ENCODE data around the gene CD47. TPM values are rescaled to one million over a fixed set of nuclear protein-coding genes. Genes with fewer than 3 reads are reported as not detected.

The CD47 gene
- total RNA-seq, 1 donor from 2014 or later = 78.4 TPM

DNA sequence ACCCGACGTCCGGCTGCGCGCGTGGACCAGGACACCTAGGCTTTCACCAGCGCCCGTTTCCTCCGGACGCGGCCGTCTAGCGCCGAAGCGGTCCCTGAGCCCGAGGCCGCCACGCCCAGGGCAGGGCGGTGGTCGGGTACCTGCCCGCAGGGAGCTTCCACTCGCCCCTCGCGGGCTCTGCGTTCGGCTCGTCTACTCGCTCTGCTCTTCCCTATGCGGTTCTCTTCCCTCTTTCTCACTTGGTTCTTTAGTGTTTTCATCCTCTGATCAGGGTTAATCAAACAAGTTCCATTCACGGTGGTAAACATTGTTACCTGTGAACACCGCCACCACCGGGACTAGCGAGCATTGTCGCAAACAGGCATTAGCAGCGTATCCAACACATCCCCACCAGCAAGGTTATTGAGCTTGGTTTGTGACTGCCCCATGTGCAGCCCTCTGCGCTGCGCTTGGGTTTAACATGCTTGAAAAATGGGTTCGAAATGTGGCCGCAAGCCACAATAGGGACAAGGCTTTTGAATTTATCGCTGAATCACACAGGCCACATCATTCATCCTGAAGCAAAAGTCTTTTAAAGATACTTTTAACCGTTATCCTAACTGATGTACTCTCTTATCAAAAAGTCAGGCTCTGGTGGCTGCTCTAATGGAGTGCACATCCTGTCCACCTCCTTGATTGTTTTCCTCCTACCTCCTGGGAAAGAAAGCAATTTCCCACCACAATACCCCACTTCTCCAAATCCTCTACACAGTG lies 843 bp upstream of the CD47 start:
- DNase-seq = no peak

DNA sequence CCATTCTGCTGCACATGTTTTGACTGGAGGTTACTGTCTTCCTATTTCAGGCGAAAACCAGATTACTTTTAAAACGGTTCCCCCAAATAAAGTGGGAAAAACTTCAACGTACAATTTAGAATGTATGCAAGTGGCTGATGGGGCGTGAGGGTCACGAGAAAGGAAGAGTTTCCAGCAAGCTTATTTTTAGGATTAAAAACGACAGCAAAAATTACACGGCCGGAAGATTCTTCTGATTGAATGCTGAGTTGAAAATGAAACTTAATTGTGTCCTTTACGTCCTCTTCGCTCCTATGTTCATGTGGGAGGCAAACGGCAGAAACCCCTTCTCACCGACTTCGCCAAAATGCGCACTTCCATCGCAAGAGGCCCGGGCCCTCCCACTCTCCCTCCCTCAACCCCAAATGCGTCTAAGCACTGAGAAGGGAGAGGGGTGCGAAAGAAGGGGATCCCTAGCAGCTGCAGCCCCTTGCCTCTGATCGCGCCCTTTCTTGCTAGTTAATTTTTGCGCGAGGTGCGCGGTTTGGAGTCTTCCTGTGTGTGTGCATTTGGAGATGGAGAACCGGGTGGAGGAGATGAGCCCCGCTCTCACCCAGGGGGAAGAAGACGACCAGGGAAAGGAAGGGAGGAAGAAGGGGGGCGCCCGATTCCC lies 656 bp downstream of the CD47 start:
- DNase-seq = no peak

DNA sequence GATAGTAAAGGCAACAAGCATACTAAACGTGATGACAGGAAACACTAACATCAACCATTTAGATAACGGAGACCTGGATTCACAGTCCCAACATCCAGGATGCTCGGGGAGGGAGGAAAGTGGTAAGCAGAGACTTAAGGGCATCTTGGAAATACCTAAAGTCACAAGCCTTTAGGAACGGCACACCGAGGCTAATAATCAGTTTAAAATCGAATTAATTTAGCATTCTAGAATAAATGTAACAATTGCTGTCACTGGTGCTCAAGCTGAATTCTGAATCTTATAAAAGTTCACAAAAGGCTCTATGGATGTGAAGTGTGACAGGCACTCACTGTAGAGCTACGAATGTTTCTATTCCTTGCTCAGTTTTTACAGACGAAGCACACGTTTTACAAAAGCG lies 1.3 kb downstream of the CD47 start:
- DNase-seq = no peak

DNA sequence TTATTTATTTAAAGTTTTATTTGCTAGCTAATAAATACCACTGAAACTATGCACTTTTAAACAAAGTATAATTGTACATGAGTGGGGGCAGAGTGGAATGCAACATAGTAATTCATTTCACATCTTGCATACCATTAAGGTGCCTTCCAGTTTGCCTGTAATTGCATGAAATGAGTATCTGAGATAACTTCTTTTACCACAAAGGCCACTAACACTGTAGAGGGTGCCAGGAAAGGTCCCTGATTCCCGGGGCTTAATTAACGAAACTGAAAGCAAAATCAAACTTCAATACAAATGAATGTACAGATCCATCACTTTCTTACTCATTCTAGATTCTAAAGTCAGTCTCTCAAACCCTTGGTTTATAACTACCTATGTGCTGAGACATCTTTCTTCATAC lies 2.1 kb downstream of the CD47 start:
- no peak for DNase-seq

DNA sequence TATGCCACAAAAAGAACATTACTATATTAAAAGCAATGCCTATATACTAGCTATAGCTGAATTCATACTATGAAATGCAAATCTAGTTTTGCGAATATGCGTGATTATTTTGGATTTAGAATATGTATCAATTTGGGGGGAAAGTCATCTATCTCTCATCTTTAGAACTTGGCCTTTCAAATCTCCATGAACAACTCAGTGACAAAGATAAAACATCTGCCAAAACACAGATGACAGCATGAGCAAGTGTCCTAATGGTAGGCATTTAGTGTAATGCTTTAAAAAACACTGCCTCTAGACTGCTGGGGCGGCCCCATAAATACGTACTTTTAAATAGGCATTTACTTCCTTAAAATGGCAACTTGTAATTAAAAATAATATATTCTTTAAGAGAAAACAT lies 2.7 kb downstream of the CD47 start:
- no peak for DNase-seq

DNA sequence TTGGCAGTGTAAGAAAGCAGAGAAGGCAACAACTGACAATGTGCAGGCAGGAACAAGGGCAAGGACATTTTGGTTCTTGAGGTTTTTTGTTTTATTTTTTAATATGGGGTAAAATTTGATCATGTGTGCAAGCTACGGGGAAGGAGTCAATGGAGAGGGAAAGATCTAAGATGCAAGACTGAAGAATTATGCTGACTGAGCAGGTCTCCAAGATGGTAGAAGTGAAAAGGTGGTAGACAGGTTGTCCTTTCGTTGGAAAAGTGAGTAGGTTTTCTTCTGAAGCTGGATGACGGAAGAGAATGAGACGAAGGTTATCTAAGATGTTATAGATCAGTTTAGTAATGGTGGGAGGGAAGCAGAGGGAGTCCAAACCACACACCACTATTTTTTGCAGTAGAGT lies 4.2 kb downstream of the CD47 start:
- DNase-seq = no peak

DNA sequence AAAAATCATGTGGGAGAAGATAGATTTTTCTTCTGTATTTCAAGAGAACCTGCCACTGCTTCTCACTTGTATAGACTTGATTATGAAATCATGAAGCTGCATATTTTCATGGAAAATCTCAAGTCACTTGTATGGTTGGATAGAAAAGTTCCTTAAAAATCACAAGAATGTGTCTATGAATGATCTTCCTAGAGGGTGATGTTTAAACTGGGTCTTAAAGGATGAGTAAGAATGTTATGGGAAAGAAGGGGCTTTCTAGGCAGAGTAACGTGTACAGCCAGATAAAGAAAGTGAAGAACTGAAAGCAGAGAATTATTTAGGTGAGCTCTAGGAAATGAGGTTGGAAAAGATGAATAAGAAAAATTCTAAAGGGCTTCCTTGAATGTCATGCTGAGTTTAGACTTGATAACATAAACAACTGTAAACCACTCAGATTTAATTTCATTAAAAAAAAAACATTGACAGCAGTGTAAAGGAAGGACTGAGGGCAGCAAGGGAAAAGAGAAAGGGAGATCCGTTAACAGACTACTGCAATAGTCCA lies 5.0 kb downstream of the CD47 start:
- no peak for DNase-seq

DNA sequence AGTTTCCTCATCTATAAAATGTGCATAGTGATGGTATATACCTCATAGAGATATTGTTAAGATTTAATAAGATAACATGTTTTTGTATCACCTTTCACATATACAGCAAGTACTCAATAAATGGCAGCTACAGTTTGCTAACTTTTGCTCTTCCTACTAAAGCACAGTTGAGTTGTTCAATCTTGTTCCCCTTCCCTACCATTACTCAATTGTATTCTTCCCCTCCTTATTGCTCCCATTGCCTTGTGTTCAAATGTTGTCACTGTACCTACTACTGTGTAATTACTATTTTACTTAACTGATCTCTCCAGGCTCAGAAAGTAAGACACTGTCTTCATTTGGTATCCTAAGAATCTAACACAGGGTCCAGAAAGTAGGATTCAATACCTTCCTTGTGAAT lies 5.5 kb downstream of the CD47 start:
- no peak for DNase-seq

DNA sequence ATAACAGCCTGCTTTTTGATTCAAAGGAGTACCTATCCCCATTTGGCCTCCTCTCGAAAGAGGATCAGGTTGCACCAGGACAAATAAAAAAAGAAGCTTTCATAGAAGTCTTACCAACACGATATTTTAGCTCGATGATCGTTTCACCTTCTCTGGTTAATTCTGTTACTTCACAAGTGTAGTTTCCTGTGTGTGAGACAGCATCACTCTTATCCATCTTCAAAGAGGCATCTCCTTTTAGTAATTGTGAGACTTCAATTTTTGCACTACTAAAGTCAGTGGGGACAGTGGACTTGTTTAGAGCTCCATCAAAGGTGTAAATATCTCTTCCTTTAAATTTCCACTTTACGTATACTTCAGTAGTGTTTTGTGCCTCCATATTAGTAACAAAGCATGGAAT lies 11.0 kb downstream of the CD47 start:
- no peak for DNase-seq

DNA sequence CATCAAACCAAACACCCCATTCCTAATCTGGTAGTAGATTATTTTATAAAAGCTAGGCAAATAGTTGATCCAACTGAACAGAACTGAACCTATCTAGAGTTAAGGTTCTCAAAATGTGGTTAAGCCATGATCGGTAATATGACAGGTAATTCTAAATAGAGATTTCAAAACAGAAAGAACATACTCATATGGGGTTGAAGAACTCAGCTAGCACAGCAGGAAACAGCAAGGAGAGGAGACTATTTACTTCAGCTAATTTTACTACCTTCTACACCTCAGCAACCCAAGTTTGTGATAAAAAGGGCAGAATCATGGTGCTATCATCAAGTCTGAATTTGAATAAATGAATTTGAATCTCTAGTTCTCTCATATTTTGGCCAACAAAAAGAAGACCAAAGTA lies 11.8 kb downstream of the CD47 start:
- no peak for DNase-seq

DNA sequence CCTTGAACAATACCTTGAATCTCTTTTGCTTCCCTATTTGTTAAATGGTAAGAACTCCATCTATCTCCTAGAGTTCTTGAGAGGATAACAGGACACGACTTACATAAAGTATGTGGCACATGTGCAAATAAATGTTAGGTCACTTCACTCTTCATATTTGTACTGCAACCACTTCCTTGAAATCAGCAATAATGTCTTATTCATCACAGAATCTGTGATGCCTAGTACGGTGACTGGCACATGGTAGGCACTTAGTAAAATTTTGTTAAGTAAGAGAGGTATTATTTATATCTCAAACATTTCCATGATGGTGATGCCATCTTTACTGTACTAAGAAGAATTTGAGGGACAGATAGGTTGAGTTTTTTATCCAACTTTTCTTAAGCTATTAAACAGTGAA lies 14.3 kb downstream of the CD47 start:
- no peak for DNase-seq

DNA sequence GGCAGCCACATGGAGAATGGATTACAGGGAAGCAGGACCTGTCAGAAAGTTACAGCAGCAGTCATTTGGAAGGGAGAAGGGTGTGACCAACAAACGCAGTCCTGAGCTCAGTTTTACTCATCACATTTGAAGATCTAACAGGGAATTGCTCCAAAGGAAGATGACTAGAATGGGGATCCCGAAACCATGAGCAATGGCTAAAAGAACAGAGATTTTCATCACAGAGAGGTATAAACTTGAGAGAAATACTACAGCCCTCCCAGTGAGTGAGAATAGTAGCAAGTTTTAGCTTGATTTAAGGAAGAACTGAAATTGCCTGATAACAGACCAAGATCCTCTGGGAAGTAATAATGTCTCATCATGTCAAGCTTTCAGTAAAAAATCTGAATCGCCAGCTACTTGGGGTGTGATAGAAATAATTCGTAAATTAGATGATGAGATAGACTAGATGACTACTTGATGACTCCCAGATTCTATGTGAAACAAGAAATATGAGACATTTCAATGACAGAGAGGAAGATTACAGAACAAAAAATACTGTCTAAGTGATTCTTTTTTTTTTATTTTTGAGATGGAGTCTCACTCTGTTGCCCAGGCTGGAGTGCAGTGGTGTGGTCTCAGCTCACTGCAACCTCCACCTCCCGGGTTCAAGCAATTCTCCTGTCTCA lies 16.9 kb downstream of the CD47 start:
- no peak for DNase-seq

DNA sequence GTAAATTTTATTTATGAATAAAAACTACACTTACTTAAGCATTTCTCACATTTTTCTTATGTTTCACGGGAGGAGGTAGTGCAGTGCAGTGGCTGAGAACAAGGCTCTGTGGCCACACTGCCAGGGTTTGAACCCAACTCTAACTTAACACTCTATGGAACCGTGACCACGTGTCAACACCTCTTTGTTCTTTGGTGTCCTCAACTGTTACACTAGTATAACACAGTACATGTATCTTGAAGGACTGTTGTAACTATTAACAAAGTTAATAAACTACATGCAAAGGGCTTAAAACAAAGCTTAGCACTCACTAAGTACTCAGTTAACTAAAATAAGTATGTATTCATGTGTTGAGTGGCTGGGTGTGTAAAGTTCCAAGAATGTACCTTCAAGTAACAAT lies 19.5 kb downstream of the CD47 start:
- DNase-seq = no peak

DNA sequence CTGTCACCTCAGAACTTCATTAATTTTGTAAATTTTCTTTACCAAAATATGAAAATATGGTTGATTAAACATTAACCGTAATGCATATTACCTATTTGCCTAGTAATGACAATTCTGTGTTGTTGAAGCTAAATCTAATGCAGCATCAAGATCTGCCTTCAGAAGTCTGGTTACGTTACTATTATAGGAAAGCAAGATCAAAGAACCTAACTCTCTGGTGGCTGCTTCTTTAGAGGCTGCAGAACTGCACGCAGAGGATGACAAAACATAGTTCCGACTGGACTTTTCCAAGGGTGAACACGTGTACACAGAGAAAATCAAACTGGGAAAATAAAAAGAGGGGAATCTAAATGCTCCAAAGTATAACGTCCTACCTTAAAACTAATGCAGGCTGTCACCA lies 20.5 kb downstream of the CD47 start:
- DNase-seq = no peak

DNA sequence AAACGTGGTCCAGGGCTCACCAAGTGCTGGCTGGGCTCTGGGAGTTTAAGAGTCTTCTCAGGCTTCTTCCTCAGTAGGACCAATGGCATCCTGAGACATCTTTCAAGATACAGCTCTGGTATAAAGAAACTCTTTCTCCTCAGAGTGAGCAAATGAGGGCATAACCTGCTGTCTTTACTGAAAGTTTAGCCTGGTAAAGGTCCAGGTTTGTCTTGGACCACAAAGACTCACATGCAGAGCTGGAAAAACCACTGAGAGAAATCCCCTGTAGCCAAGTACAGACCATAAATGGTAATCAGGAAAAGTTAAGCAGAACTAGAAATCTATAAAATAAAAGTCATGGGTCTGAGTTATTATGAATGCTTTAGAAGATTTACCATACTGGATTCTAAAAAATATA lies 23.1 kb downstream of the CD47 start:
- no peak for DNase-seq

DNA sequence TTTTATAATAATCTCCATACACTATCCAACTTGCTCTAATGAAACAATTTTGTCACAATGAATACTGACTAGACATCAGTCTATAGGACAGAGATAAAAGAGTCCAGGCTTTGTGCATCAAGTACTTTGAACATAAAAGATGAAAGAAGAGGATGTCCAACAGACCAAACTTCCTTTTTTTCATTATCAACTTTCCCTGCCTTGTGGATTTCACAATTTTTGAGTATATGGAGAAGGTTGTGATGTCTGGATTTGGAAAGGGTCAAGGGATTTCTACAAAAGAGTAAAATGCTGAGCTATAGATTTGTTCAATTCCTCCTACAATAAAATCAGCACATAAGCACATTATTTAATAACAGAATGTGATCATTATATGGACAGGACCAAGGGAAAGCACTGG lies 25.7 kb downstream of the CD47 start:
- DNase-seq = no peak

DNA sequence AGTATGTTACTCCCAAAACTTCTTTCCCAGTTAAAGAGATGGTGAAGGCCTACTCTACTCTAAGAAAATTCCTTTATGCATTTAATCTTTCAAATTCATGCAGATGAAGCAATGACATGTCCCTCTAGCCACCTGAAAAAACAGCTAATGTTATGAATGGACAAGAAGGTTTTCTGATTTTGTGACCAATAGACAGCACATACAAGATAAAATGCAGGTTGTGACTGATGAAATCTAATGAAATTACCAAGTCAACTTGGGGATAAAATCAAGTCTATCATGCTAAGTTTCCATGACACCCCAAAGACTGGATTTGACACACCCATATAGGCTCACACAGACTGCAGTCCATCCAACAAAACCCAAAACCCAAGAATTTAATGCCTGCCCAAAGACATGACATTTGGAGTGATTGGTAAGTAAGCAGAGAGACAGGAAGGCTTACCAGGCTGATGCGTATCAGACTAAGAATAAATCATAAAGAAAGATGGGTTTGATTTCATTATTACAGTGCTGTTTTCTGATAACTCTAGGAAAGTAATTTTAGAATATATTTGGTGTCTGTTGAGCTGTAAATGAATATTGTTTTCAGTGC lies 26.4 kb downstream of the CD47 start:
- no peak for DNase-seq

DNA sequence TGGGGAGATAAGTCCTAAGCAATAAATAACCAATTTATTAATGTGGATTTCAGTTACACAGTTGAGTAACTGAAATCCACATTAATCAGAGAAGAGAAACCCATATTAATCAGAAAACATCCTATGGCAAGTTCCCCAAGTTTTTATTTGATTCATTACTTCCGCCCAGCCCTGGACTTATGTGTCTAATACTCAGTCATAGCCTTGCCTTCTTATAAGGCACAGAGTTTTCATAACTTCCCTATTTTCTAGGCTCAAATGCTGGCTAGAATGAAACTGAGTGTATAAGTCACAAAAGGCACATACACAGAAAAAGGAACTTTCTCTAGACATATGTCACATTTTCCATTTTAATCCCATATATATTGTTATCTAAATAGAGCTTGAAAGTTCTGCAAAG lies 28.8 kb downstream of the CD47 start:
- DNase-seq = no peak

DNA sequence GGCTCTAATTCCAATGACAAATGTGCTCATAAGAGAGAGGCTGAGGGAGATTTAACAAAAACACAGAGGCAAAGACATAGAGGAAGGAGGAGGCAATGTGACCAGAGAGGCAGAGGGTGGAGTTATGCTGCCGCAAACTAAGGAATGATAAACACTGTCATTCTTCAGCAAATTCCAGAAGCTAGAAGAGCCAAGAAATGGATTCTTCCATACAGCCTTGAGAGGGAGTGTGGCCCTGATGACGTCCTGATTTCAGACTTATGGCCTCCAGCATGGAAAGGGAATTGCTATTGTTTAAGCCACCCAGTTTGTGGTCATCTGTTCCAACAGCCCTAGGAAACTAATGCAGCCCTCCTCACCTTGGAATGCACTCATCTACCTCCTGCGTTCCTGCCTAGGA lies 30.5 kb downstream of the CD47 start:
- no peak for DNase-seq

DNA sequence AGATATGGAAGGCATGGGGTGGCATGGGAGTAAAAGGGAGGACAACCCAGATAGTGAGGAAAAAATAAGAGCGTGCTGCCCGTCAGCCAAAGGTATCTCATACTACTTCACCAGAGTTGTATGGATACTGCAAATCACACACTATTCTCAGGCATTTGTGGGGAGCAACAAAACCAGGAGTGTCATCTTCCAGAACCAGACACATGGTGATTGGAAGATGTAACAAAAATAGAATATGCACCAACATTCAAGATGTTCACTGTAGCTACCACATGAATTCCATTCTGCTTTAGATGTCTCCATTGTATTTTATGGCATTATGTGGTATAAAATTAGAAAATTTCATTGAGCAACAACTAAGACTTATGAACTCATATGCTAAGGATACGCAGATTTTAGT lies 34.9 kb downstream of the CD47 start:
- DNase-seq = no peak

DNA sequence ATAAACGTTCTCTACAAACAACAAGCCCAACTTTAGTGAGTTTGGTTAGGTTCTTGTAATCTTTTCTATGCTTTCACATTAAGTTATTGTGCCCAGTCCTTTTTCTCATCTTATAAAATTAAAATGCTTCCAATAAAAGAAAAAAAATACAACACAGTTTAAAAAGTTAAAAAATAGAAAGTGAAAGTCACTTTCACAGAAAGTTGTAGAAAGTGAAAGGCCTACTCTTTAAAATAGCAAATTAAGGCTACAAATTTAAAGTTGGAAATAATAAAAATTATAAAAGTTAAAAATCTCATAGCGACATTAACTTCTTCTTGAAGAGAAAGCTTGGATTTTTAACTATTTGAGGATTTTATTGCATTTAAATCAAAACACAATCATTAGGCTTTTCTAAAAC lies 35.9 kb downstream of the CD47 start:
- no peak for DNase-seq

DNA sequence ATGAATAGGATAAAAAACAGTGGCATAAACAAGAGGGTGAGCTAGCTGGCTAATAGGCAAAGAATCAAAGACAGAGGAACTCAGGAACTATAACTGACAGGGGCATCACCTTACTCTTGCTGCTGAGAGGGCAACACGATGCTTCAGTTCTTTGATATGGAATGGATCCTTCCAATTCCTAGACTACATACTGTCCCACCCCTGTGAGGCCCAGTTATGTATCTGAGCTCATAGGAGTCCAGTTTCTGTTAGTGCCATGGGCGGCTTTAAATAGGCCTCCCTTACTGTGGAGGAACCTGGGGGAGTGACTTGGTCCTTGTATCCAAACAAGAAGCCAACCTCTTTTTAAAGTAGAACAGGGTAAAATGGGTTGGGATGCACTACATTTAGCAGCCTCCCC lies 37.3 kb downstream of the CD47 start:
- DNase-seq = no peak

DNA sequence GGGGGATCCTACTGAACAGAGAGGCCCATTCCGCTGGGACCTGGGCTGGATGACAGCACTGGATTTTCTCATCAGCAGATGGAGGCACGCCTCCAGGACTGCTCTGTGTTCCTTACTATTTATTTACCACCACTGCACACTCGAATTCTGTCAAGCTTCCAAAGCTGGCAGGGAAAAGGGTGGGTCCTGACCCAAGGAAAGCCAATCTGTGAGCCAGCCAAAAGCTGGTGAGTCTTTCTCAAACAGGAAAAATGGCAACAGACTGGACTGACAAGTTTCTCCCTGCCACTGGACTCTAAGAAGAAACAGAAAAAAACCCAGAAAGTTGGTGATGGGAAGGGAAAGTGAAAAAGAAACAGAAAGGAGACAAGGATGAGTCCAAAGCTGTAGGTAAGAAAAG lies 37.8 kb downstream of the CD47 start:
- DNase-seq = no peak

All from skin of body (tissue), 2 donors.